HEK293T (cell line): Measurements from ENCODE around the gene PPP1R1A.

Experiments
- CTCF ChIA-PET: fragments of 350-600 bp; formaldehyde crosslinking; extraction: SDS; loops from one replicate; lab custom pipeline; 2021; ENCODE audit warnings: antibody characterized with exemption, inconsistent platforms; lab: Yijun Ruan, JAX
- POLR2A ChIA-PET: fragments of 350-600 bp; formaldehyde crosslinking; extraction: SDS; loops from one replicate; lab custom pipeline; 2020; ENCODE audit warnings: antibody characterized with exemption, inconsistent platforms; lab: Yijun Ruan, JAX
- DNase-seq: peaks from one replicate; pipeline ENCODE4 v3.0.0; 2012; ENCODE audit warnings: mixed read lengths; ENCODE audit errors: extremely low spot score
- ARNT ChIP-seq: fragments of 450-650 bp; IDR thresholded peaks from 2 replicates; pipeline ENCODE4 v1.6.1; 2017; ENCODE audit warnings: mild to moderate bottlenecking
- BHLHE40 ChIP-seq: fragments of 450-650 bp; IDR thresholded peaks from 2 replicates; pipeline ENCODE4 v1.6.1; 2016; ENCODE audit warnings: mild to moderate bottlenecking, moderate library complexity, borderline replicate concordance
- CTBP1 ChIP-seq: fragments of 450-650 bp; IDR thresholded peaks from 2 replicates; pipeline ENCODE4 v1.6.1; 2016; ENCODE audit warnings: borderline replicate concordance
- ELF4 ChIP-seq: fragments of 450-650 bp; IDR thresholded peaks from 2 replicates; pipeline ENCODE4 v1.6.1; 2017; ENCODE audit warnings: antibody characterized with exemption
- FOXA1 ChIP-seq: fragments of 450-650 bp; IDR thresholded peaks from 2 replicates; pipeline ENCODE4 v1.6.1; 2016; ENCODE audit warnings: mild to moderate bottlenecking
- FOXK2 ChIP-seq: fragments of 450-650 bp; IDR thresholded peaks from 2 replicates; pipeline ENCODE4 v1.6.1; 2016; ENCODE audit warnings: mild to moderate bottlenecking
- FOXM1 ChIP-seq: fragments of 450-650 bp; IDR thresholded peaks from 2 replicates; pipeline ENCODE4 v1.6.1; 2017; ENCODE audit warnings: mild to moderate bottlenecking, borderline replicate concordance
- HDGF ChIP-seq: fragments of 450-650 bp; IDR thresholded peaks from 2 replicates; pipeline ENCODE4 v1.6.1; 2017; ENCODE audit warnings: antibody characterized with exemption, borderline replicate concordance
- L3MBTL2 ChIP-seq: fragments of 450-650 bp; conservative IDR thresholded peaks from 2 replicates; pipeline ENCODE4 v1.6.1; 2016; ENCODE audit warnings: mild to moderate bottlenecking
- LEF1 ChIP-seq: fragments of 450-650 bp; IDR thresholded peaks from 2 replicates; pipeline ENCODE4 v1.6.1; 2017; ENCODE audit warnings: mild to moderate bottlenecking, borderline replicate concordance
- NFRKB ChIP-seq: fragments of 450-650 bp; IDR thresholded peaks from 2 replicates; pipeline ENCODE4 v1.6.1; 2016; ENCODE audit warnings: mild to moderate bottlenecking, moderate library complexity
- PKNOX1 ChIP-seq: fragments of 450-650 bp; IDR thresholded peaks from 2 replicates; pipeline ENCODE4 v1.6.1; 2016
- SP1 ChIP-seq: fragments of 450-650 bp; IDR thresholded peaks from 2 replicates; pipeline ENCODE4 v1.6.1; 2017
- SUZ12 ChIP-seq: fragments of 450-650 bp; IDR thresholded peaks from 2 replicates; pipeline ENCODE4 v1.6.1; 2016; ENCODE audit warnings: mild to moderate bottlenecking
- TARDBP ChIP-seq: fragments of 450-650 bp; IDR thresholded peaks from 2 replicates; pipeline ENCODE4 v1.6.1; 2016
- ZNF384 ChIP-seq: fragments of 450-650 bp; IDR thresholded peaks from 2 replicates; pipeline ENCODE4 v1.6.1; 2016

Gene PPP1R1A

GRCh38 chr12:54625598-54625997 lies 37.1 kb upstream of the PPP1R1A start:
- DNase-seq, result no peak
- POLR2A ChIA-PET, result no interaction called here
- no peak for TF ChIP-seq ELF4
- TF ChIP-seq FOXA1, result no peak
- TF ChIP-seq NFRKB, result no peak
- no peak for TF ChIP-seq PKNOX1
- TF ChIP-seq L3MBTL2, result no peak
- no peak for TF ChIP-seq SUZ12
- no peak for TF ChIP-seq TARDBP
- no peak for TF ChIP-seq ZNF384
- no peak for TF ChIP-seq ARNT
- no peak for TF ChIP-seq FOXM1
- TF ChIP-seq BHLHE40, result no peak
- no peak for TF ChIP-seq FOXK2
- TF ChIP-seq LEF1, result no peak
- TF ChIP-seq CTBP1, result no peak
- CTCF ChIA-PET, result no interaction called here

- CTCF ChIA-PET, result interaction anchor here (1.1 kb wide), 1 partner anchor 9 kb away, joined by 4 read pairs; no protein-coding TSS in a partner anchor
- no peak for TF ChIP-seq SUZ12
- TF ChIP-seq ELF4, result no peak
- no peak for TF ChIP-seq FOXA1
- POLR2A ChIA-PET, result no interaction called here
- no peak for DNase-seq
These were observed 36.1 kb upstream of the PPP1R1A start for GRCh38 chr12:54624315-54625279.

- ChIA-PET POLR2A (no interaction called here), CTCF (interaction anchor here (0.9 to 1.6 kb wide), 5 partner anchors 9 to 70 kb away, joined by 3 to 4 read pairs (median 4); no protein-coding TSS in a partner anchor)
- no peak for TF ChIP-seq CTBP1
- TF ChIP-seq L3MBTL2, result no peak
- no peak for TF ChIP-seq HDGF
- no peak for TF ChIP-seq TARDBP
- no peak for TF ChIP-seq ARNT
- no peak for TF ChIP-seq LEF1
- no peak for TF ChIP-seq ELF4
- TF ChIP-seq NFRKB, result no peak
- no peak for TF ChIP-seq BHLHE40
- no peak for TF ChIP-seq FOXA1
- no peak for TF ChIP-seq SUZ12
- TF ChIP-seq PKNOX1, result no peak
- no peak for DNase-seq
These were observed 34.2 kb upstream of the PPP1R1A start for GRCh38 chr12:54622463-54623183.

GRCh38 chr12:54616933-54617680 lies 28.6 kb upstream of the PPP1R1A start:
- DNase-seq, result no peak
- TF ChIP-seq ELF4 (no peak), PKNOX1 (no peak), FOXA1 (no peak), SP1 (no peak), SUZ12 (no peak), ZNF384 (no peak), BHLHE40 (no peak), L3MBTL2 (no peak), LEF1 (no peak)
- POLR2A ChIA-PET, result no interaction called here
- CTCF ChIA-PET, result no interaction called here

GRCh38 chr12:54612225-54612750 lies 23.8 kb upstream of the PPP1R1A start:
- DNase-seq, result no peak
- ChIA-PET CTCF (no interaction called here), POLR2A (no interaction called here)
- TF ChIP-seq FOXM1 (no peak), L3MBTL2 (no peak), SUZ12 (no peak), FOXA1 (no peak), TARDBP (no peak), SP1 (no peak)
